Mesendoderm (in vitro differentiated cells): ENCODE measurements around the gene MACROD2.

Experiments
- DNase-seq: peaks from one replicate; pipeline ENCODE4 v3.0.0; 2013
- H2AK5ac ChIP-seq: 2 replicates; pipeline ENCODE4 v1.6.1; 2013; ENCODE audit warnings: low read length, inconsistent platforms
- H2BK120ac ChIP-seq: 2 replicates; pipeline ENCODE4 v1.6.1; 2013; ENCODE audit warnings: low read depth, mild to moderate bottlenecking, low read length, moderate library complexity, mixed read lengths
- H2BK15ac ChIP-seq: replicated peaks from 2 replicates; pipeline ENCODE4 v1.6.1; 2013; ENCODE audit warnings: low read depth, mild to moderate bottlenecking, moderate library complexity
- H2BK5ac ChIP-seq: 2 replicates; pipeline ENCODE4 v1.6.1; 2013; ENCODE audit warnings: low read length, inconsistent platforms
- H3K18ac ChIP-seq: 2 replicates; pipeline ENCODE4 v1.6.1; 2013; ENCODE audit warnings: mild to moderate bottlenecking, low read length, mixed read lengths
- H3K23ac ChIP-seq: one replicate; pipeline ENCODE4 v1.6.1; 2013; ENCODE audit warnings: low read length
- H3K27ac ChIP-seq: 2 replicates; pipeline ENCODE4 v1.5.1; 2013; ENCODE audit warnings: low read depth, mild to moderate bottlenecking, inconsistent platforms, low read length, moderate library complexity
- H3K27me3 ChIP-seq: 2 replicates; pipeline ENCODE4 v1.6.1; 2013; ENCODE audit warnings: low read length, control low read depth, mild to moderate bottlenecking, inconsistent platforms; ENCODE audit not compliant: insufficient read depth, poor library complexity
- H3K36me3 ChIP-seq: 2 replicates; pipeline ENCODE4 v1.6.1; 2013; ENCODE audit warnings: low read length, inconsistent platforms; ENCODE audit not compliant: control insufficient read depth, insufficient read depth
- H3K4ac ChIP-seq: one replicate; pipeline ENCODE4 v1.6.1; 2013; ENCODE audit warnings: low read depth, mild to moderate bottlenecking, low read length, moderate library complexity
- H3K4me1 ChIP-seq: 2 replicates; pipeline ENCODE4 v1.6.1; 2013; ENCODE audit warnings: low read depth, low read length, inconsistent platforms; ENCODE audit not compliant: control insufficient read depth
- H3K4me2 ChIP-seq: 2 replicates; pipeline ENCODE4 v1.6.1; 2013; ENCODE audit warnings: low read length
- H3K4me3 ChIP-seq: 2 replicates; pipeline ENCODE4 v1.5.1; 2013; ENCODE audit warnings: mild to moderate bottlenecking, low read length
- H3K56ac ChIP-seq: one replicate; pipeline ENCODE4 v1.6.1; 2013; ENCODE audit warnings: low read length
- H3K79me1 ChIP-seq: 2 replicates; pipeline ENCODE4 v1.6.1; 2013; ENCODE audit warnings: low read length, inconsistent platforms
- H3K79me2 ChIP-seq: 2 replicates; pipeline ENCODE4 v1.6.1; 2013; ENCODE audit warnings: mild to moderate bottlenecking, low read length; ENCODE audit not compliant: control insufficient read depth, insufficient read depth
- H3K9ac ChIP-seq: 2 replicates; pipeline ENCODE4 v1.6.1; 2013; ENCODE audit warnings: low read length, inconsistent platforms
- H4K5ac ChIP-seq: one replicate; pipeline ENCODE4 v1.6.1; 2013; ENCODE audit warnings: low read length
- H4K8ac ChIP-seq: one replicate; pipeline ENCODE4 v1.6.1; 2013; ENCODE audit warnings: low read depth, mild to moderate bottlenecking, control low read depth, low read length, moderate library complexity
- WGBS: extraction: QIAGEN DNeasy Blood & Tissue Kit; methylation state at CpG from one replicate; pipeline ENCODE4 v1.1.7; 2013; ENCODE audit warnings: low lambda C conversion rate, missing lambda C conversion rate; ENCODE audit not compliant: insufficient coverage; ENCODE audit errors: extremely low coverage; 5-methylcytosine and 5-hydroxymethylcytosine counted together

The MACROD2 gene

DNA sequence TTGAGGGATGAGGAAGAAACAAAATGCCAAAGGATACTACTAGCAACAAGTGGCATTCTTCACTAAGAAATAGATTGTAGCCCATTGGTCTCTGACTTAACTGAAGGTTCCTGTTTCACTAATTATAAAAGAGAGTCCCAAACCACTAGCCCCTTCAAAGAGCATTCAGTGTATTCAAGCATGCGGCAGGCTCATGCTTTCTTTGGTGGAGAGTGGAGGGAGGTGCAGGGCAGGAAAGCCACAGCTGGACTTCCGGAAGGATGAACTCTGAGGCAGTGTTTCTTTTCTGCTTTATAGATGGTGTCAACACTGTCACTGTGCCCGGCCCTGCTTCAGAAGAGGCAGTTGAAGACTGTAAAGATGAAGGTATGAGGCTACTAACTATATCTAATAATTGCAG lies 1941.9 kb downstream of the MACROD2 start:
- Histone ChIP-seq H2AK5ac (no peak overlapping the region), H3K79me2 (no peaks in the 10 kb centered on the region), H2BK15ac (no peak overlapping the region), H3K9ac (no peak overlapping the region), H3K36me3 (no peaks in the 10 kb centered on the region), H4K8ac (no peak overlapping the region), H3K23ac (no peak overlapping the region), H3K4me2 (no peak overlapping the region), H4K5ac (no peak overlapping the region), H3K79me1 (no peaks in the 10 kb centered on the region), H3K4me3 (no peak overlapping the region), H2BK120ac (no peak overlapping the region), H3K27ac (no peak overlapping the region), H3K4ac (no peak overlapping the region), H3K27me3 (no peaks in the 10 kb centered on the region), H3K18ac (no peak overlapping the region), H3K4me1 (no peaks in the 10 kb centered on the region), H2BK5ac (no peak overlapping the region), H3K56ac (no peak overlapping the region)
- no peak for DNase-seq
- no CpG with 5 or more reads among the region's 3 CpGs for WGBS

DNA sequence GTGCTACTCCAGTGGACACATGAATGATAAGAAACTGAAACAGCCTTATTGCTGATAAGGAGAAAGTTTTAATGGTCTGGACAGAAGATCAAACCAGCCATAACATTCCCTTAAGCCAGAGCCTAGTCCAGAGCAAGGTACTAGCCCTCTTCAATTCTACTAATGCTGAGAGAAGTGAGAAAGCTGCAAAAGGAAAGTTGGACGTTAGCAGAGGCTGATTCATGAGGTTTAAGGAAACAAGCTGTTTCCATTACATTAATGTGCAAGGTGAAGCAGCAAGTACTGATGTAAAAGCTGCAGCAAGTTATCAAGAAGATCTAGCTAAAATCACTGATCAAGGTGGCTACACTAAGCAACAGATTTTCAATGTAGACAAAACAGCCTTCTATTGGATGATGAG lies 1943.5 kb downstream of the MACROD2 start:
- WGBS, result no CpG with 5 or more reads among the region's 1 CpG
- Histone ChIP-seq H3K4me1 (no peaks in the 10 kb centered on the region), H3K18ac (no peak overlapping the region), H3K36me3 (no peaks in the 10 kb centered on the region), H3K56ac (no peak overlapping the region), H3K4ac (no peak overlapping the region), H3K79me1 (no peaks in the 10 kb centered on the region), H3K23ac (no peak overlapping the region), H2AK5ac (no peak overlapping the region), H4K5ac (no peak overlapping the region), H2BK15ac (no peak overlapping the region), H3K27me3 (no peaks in the 10 kb centered on the region), H3K9ac (no peak overlapping the region), H3K4me2 (no peak overlapping the region), H3K79me2 (no peaks in the 10 kb centered on the region), H2BK120ac (no peak overlapping the region), H3K4me3 (no peak overlapping the region), H4K8ac (no peak overlapping the region), H3K27ac (no peak overlapping the region), H2BK5ac (no peak overlapping the region)
- no peak for DNase-seq

DNA sequence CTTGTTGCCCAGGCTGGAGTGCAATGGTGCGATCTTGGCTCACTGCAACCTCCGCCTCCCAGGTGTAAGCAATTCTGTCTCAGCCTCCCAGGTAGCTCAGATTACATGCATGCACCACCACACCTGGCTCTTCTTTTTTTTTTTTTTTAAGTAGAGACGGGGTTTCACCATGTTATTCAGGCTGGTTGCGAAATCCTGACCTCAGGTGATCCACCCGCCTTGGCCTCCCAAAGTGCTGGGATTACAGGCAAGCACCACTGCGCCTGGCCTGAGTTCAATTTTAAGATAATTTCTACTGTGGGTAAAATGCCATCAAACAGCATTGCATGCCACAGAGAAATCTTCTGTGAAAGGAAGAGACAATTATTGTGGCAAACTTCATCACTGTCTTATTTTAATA lies 1944.8 kb downstream of the MACROD2 start:
- no CpG with 5 or more reads among the region's 6 CpGs for WGBS
- Histone ChIP-seq H3K79me2 (no peaks in the 10 kb centered on the region), H3K9ac (no peak overlapping the region), H3K4me3 (no peak overlapping the region), H2BK5ac (no peak overlapping the region), H2AK5ac (no peak overlapping the region), H2BK120ac (no peak overlapping the region), H3K18ac (no peak overlapping the region), H3K4me1 (no peaks in the 10 kb centered on the region), H3K4me2 (no peak overlapping the region), H3K4ac (no peak overlapping the region), H3K27me3 (no peaks in the 10 kb centered on the region), H3K36me3 (no peaks in the 10 kb centered on the region), H2BK15ac (no peak overlapping the region), H3K23ac (no peak overlapping the region), H4K8ac (no peak overlapping the region), H3K27ac (no peak overlapping the region), H4K5ac (no peak overlapping the region), H3K56ac (no peak overlapping the region), H3K79me1 (no peaks in the 10 kb centered on the region)
- DNase-seq, result no peak

DNA sequence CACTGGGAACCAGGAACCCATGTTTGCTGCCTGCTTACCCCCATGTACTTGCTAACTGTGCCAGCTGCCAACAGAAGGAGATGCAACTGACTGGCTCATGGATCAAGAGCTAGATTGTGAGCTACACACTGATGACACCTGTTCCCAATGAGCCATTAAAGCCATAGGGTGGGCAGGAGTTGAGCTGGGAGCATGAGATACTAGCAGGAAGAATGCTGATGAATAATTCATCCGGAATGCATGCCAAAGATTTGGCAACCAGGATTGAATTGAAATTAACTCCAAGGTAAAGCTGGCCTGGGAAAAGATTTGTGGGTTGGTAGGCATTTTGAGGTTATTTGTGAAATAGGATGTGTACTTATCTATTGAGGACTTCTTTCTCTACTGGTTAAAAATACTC lies 1946.8 kb downstream of the MACROD2 start:
- Histone ChIP-seq H3K79me1 (no peaks in the 10 kb centered on the region), H3K27me3 (no peaks in the 10 kb centered on the region), H3K4ac (no peak overlapping the region), H3K18ac (no peak overlapping the region), H3K56ac (no peak overlapping the region), H2BK15ac (no peak overlapping the region), H3K79me2 (no peaks in the 10 kb centered on the region), H3K23ac (no peak overlapping the region), H3K4me2 (no peak overlapping the region), H4K8ac (no peak overlapping the region), H3K9ac (no peak overlapping the region), H4K5ac (no peak overlapping the region), H2BK120ac (no peak overlapping the region), H2AK5ac (no peak overlapping the region), H2BK5ac (no peak overlapping the region), H3K4me1 (no peaks in the 10 kb centered on the region), H3K4me3 (no peak overlapping the region), H3K27ac (no peak overlapping the region), H3K36me3 (no peaks in the 10 kb centered on the region)
- DNase-seq, result peak; percentile 31
- WGBS, result no CpG with 5 or more reads among the region's 1 CpG

DNA sequence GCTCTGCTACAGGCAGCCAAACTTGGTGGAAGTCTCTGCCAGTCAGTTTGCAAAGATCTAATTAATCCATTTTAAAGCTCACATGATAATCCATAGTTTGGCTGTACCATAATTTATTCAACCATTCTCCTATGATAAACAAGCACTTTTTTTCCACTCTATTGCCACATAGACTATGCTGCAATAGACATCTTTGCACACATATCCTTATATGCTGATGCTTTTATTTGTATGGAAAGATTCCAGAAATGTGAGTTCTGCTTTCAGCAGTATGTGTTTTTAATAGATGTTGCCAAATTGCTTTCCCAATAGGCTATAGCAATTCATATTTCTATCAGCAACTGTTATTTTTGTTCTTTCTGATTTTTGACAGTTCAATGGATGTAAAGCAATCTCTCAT lies 1950.0 kb downstream of the MACROD2 start:
- Histone ChIP-seq H3K27ac (no peak overlapping the region), H3K27me3 (no peaks in the 10 kb centered on the region)

DNA sequence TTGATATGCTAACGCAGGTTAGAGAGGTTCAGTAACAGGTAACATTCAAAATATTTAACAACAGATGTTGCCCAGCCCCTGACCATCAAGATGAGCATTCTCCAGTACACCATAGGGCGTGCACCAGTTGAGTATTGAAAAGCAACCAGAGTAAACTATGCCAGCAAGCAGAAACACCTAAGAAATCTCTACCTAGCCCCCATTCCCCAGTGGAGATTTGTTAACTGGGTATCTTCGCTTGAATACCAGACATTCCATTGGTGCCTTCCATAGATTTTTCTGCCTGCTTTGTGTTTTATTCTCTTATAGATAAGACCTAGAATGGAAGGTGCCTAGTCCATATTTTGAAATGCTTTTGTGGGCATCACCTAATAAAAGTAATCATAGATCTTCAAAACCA lies 1954.1 kb downstream of the MACROD2 start:
- Histone ChIP-seq H3K27me3 (no peaks in the 10 kb centered on the region), H3K4ac (no peak overlapping the region), H4K8ac (no peak overlapping the region), H2AK5ac (no peak overlapping the region), H2BK15ac (no peak overlapping the region), H2BK5ac (no peak overlapping the region), H3K9ac (no peak overlapping the region), H3K79me1 (no peaks in the 10 kb centered on the region), H3K56ac (no peak overlapping the region), H2BK120ac (no peak overlapping the region), H3K79me2 (no peaks in the 10 kb centered on the region), H3K4me2 (no peak overlapping the region), H3K4me3 (no peak overlapping the region), H3K18ac (no peak overlapping the region), H4K5ac (no peak overlapping the region), H3K27ac (no peak overlapping the region), H3K36me3 (no peaks in the 10 kb centered on the region), H3K4me1 (no peaks in the 10 kb centered on the region), H3K23ac (no peak overlapping the region)
- WGBS, result no CpG with 5 or more reads among the region's 3 CpGs
- peak; percentile 68 for DNase-seq

More for the DNA sequence above, 1950.0 kb downstream of the MACROD2 start:
- Histone ChIP-seq H3K9ac (no peak overlapping the region), H3K36me3 (no peaks in the 10 kb centered on the region), H2BK15ac (no peak overlapping the region), H4K8ac (no peak overlapping the region), H3K79me1 (no peaks in the 10 kb centered on the region), H3K4ac (no peak overlapping the region), H3K23ac (no peak overlapping the region), H2AK5ac (no peak overlapping the region), H3K18ac (no peak overlapping the region), H3K79me2 (no peaks in the 10 kb centered on the region), H3K56ac (no peak overlapping the region), H3K4me3 (no peak overlapping the region), H3K4me1 (no peaks in the 10 kb centered on the region), H2BK5ac (no peak overlapping the region), H4K5ac (no peak overlapping the region), H3K4me2 (no peak overlapping the region), H2BK120ac (no peak overlapping the region)
- no peak for DNase-seq
